ENCODE data around the gene KCNK3.

- TF ChIP-seq CTCF (IDR thresholded peaks at IDR 0.05), result no peak
- no peak for TF ChIP-seq POLR2A (IDR thresholded peaks at IDR 0.05)
These were observed 20.3 kb downstream of the KCNK3 start for GRCh38 chr2:26712486-26713465.

All from thyroid gland (tissue), 4 donors.